DMS153 treated with DMSO at 0.1 percent for 48 hours (cell line): ENCODE measurements around the gene KCNA2.
A peak's percentile ranks its signal among the peaks of the same experiment; 100 is the strongest.

Source experiments
- DNase-seq: peaks from one replicate; lab custom pipeline; 2025; ENCODE audit not compliant: unreplicated experiment; lab: John Stamatoyannopoulos, UW

KCNA2 gene

DNA sequence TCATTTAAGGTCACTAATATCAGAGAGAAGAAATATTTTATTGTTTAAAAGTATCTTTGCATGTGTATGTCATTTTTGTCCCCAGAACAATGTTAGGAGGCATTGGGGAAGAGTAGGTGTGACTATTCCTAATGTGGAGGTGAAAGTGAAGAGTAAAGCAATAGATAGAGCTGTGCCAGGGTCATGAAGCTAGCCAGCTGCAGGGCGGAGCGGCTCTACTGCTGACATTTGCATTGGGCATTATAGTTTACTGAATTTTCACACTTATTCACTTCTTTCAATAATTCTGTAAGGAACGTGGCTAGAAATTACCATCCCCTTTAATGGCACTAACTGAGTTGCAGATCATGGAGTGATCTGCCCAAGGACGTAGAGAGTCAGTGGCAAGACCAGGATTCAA is 35.3 kb downstream of the KCNA2 start:
- no peak for DNase-seq

DNA sequence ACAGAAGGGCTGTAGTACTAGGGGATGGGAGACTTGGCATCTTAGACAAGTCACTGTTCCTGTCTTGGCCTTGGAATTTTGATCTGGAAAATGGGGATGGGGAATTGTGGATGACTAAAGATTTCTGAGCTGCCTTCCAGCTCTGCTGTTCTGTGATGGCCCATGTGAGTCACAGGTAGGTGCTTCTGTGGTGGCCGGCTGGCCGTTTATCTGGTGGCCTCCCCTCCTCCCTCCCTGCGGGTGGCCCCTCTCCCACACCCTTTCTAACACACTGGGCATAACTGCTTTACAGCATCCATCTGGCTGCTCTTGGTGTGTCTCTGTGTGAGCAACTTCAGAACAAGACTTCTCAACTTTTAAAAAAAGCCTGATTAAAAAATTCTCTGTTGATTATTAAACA is 35.9 kb downstream of the KCNA2 start:
- no peak for DNase-seq

DNA sequence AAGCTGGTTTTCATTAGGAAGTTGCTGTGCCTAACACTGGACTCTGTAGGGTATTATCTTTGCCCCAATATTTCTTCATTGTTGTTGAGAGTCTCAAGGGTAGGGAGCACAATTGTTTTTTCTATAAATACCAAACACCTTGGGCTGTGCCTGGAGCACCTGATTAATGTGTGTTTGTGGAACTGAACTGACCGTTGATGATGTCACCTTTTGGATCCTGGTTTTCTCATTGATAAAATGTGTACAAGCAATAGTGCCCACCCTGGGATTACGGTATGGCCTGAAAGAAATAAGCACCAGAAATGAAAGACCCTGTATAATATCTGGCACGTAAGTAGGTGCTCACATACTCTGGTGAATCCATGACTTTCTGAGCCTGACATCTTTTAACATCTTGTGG is 39.3 kb downstream of the KCNA2 start:
- DNase-seq: no peak

DNA sequence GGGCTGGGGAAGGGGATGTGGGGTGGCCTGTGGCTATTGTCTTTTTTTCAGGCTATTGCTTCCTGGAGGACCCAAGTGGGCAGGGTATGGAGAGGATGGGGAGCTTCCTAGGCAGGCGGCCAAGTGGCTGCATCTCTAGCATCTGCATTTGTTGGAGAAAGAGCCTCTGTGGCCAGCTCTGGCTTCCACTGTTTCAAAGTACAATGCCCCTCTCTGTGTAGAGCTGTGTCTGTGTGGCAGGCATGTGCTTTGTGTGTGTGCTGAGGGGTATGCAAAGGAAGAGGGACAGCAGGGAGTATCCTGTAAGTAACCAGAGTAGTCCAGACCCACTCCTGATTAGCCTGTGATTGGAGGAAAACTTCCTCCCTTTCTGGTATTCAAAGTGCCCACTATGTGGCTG is 40.6 kb downstream of the KCNA2 start:
- no peak for DNase-seq

DNA sequence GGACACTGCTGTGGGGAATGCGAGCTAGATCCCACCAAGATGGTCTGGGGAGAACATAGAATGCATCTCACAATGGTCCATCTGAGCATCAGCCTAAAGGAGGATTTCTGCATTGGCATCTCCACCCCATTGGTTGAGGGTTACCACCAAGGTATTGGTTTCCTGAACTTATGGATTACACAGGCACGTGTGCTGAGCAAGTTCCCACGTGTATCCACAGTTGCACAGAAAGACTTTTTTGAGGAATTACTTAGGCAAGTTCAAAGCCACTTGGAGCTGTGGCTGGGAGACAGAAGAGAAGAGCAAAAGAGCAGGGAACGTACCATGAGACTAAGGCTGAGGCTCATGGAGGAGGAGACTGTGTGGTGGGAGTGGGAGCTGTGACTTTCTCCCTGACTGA is 43.1 kb downstream of the KCNA2 start:
- DNase-seq: no peak

DNA sequence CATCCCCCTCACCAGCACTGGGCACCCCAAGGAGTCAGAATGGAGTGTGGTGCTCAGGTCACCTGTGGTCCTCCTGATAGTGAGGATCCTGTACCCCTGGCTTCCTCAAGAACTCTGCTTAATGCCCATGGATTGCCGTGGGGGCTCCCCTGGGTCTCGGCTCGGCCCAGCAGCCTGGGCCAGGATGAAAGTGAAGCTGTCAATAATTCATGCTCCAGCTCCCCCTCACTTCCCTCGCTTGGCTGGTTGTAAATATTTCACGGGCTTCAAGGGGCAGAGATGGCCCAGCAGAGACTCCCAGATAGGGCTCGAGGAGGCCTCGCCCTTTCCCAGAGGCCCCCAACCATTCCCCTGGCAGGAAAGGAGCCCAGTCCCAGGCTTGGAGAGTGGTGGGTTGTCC is 44.6 kb downstream of the KCNA2 start:
- DNase-seq: no peak

DNA sequence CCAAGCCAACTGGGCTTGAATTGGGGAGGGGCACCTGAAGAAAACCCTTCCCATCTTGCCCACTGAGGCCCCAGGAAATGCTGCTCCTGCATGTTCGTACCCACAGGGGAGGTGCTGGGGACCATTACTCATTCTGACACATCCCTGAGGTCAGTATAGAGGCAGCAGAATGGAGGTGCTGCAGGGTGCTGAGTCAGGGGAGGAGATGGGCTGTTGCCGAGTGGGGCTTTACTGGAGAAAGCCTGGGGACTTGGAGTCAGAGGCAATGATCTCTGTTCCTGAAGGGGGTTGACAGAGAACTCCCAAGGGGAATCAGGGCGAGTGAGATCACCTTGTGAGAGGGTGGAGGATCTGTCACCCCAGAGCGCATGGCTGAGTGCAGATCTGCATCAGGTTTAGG is 47.0 kb downstream of the KCNA2 start:
- DNase-seq: no peak

DNA sequence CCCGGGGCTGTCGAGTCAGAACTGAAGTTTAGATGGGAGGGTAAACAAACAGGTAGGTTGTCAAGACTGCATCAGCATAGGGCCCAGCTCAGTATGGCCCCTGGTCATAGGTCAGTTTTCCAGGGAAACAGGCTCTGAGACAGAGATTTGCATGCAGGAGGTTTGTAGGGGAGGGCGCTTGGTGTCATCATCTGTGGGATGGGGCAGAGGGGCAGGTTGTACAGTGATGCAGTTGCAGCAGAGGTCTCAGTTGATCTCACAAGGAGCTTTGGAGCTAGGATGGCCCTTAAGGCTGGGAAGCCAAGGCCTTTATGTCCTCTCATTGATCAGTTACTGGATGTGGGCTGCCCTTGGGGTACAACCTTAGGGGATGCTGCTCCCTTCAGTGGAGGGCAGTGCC is 48.7 kb downstream of the KCNA2 start:
- no peak for DNase-seq

DNA sequence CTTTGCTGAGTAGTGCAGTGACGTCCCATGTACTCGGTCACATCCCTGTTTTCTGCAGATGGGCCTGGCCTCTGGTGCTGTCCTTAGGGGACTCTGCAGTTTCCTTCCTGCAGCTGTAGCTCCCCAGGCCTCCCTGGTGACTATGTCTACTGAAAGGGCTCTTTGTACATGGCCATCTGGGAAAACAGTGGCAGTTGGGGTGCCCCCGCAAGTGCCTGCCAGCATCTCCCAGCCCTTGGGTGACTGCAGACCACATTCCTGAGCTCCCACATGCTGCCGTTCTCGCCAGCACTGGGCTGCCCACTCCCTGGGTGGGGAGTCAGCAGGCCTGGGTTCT is 49.7 kb downstream of the KCNA2 start:
- no peak for DNase-seq

DNA sequence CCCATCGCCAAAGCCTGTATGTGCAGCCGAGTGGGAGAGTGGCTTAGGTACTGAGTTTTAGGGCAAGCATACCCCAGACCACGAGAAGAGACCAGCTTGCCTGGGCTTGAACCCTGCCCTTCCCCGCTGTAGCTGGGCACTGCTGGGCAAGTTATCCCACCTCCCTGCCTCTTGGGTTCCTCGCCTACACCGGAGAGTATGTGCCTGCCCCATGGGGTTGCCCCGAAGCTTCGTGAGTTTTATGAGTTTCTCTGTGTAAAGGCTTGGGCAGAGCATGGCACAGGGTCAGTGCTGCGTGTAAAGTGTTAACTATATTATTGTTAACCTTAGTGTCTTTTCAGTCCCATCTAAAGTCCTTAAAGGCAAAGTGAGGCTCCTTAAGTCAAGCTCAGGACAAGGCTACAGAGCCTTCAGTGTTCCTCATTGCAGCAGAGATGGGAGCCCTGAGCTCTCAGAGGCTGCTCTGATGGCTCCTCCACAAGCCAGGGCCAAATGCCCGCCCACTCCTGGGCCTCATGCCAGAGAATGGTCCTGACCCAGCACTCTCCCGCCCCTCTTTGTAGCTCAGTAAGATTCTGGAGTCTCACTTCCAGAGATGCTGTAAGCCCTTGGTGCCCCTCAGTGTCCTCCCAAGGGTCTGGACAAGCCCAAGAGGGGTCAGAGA is 50.2 kb downstream of the KCNA2 start:
- no peak for DNase-seq

DNA sequence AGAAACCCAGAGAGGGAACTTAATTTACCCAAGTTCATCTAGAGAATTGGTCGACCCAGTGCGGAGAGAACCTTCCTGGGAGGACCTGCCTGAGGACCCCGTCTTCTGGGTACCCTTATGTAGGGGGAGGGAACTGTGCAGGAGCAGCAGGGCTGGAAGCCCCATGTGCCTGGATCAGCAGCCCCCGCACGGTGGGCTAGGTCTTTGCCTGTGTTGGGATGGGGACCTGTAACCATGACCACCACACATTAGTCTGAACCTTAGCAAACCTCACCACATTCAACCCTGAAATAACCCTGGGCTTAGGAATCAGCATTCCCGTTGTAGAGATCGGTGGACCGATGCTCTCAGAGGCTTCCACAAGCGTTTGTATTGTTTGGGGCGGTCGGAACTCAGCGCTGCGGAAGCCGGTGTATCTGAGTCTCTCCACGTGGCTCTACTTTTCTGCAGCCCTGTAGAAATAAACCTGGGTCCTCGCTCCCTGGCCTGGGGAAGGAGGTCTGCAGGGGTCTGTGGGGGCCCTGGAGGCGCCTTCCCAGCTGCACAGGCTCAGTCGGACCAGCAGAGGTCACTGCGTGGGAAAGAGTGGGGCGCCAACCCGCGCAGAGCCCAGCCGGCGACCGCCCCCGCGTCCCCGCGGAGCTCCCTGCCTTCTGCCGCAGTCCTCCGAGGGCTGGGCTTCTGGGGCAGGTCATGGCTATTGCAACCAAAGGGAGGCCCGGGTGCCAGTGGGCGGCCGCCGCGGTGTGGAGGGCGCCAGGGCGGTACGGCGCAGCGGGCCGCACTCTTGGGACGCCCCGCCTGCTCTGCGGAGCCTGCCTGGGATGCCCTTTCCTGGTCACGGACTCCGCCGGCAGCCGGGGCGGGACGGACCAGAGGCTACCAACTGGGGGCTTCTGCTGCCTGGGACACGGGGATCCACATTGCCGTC is 51.0 kb downstream of the KCNA2 start:
- DNase-seq: no peak

DNA sequence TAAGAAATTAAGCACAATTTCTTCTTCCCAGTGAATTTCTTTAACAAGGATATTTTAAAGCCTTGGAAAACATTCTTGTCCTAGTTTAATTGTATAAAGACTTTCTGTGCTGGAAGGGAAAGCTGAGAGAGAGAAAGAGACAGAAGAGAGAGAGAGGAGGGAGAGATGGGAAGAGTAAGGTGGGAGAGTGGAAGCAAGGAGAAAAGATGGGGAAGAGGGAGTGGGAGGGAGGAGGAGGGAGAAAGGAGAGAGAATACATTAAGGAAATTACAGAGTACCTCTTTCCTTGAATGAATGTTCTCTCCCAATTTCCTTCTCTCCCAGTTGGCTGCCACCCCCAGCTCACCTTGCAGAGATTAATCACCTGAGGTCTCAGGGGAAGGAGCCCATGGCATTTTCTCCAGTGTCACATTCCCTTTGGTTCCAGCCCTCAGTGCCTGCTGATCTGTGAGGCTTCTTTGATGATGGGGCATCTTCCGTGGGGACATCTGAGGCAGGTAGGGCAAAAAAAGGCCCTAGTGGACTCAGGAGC is 54.8 kb downstream of the KCNA2 start:
- no peak for DNase-seq

DNA sequence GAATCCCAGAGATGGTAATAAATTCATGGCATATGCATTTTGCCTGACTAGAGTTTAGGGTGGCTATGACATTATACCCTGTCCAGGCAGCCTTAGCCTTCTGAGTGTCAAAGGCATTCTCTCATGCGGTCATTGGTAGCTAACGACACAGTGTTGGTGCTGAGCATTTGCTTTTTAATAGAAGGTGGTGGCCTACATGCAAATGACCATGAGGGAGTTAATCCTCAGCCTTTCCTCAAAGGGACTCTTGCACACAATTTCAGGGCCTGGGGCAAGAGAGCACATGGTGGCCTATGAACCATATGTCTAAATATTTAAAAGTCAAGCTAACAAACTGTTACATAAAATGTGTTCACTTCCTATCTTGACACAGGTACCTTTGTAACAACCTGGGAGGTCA is 56.3 kb downstream of the KCNA2 start:
- DNase-seq: no peak

DNA sequence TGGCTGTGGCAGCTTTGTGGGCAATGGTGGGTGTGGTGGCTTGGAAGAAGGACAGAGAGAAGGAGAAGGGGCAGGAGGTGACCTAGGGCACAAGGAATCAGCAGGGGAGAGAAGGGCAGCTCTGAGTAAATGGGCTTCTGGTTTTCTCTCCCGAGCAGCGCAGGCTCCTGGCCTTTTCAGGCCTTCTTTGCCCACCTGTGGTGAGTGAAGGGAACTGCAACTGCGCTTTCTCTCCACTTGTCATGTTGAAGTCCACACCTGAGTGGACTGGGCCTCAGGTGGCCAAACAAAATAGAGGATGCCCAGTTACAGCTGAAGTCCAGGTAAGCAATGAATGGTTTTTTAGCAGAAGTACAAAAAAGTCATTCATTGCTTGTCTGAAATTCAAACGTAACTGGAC is 57.8 kb downstream of the KCNA2 start:
- peak; percentile 48 for DNase-seq

DNA sequence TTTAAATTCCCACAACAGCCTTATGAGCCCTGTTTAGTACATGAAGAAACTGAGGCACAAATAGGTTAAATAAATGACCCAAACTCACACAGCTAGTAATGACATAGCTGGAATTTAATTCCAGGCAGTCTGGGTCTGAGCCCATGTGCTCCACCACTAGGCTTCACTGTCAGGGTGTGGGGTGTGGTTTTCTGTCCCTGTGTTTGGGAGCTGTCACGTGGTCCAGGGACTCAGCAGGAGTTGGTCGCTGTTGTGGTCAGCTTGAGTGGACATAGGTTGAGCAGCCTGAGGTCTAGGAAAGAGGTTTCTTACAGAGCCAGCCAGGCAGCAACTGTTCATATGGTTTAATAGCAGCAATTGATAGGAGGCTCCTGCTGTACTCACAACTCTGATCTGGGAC is 59.1 kb downstream of the KCNA2 start:
- no peak for DNase-seq

DNA sequence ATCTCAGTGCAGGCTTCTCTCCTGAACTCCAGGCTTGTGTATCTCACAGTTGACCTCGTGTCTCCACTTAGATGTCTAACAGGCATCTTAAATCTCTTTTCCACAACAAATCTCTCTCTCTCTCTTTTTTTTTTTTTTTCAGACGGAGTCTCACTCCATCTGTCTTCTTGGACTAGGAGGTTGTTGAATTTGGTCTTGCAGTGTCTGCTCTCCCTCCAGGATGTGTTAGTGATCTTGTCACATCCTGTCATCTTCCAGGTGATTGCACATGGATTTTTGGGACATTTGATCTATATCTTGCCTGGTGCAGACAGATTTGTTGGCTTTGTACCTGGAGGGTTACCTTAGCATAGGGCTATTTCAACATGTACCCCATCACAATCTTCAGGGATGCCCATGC is 60.7 kb downstream of the KCNA2 start:
- DNase-seq: no peak

DNA sequence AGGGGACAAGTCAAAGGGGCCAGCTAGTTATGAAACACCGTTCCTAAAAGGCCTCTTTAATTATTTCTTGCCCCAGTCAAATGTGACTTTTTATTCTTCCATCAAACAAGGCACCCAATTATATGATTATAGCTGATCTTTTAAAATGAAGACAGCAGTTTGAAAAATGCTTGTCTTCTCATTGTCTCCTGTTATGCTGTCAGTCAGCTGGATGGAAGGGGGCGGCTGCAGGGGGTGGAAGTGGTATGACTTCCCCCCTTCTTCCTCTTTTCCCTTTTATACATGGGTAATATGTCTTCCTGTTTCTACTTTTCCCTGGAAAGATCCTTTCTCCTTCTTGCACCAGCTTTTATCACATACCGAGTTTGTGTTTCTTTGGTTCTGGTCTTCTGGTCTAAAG is 61.4 kb downstream of the KCNA2 start:
- no peak for DNase-seq
